Fibroblast of mammary gland (primary cell): ENCODE results near the gene ADGRF3.

Source experiments
- DNase-seq: peaks from one replicate; pipeline ENCODE4 v3.0.0-alpha.2; 2010; ENCODE audit warnings: low read depth
- H3K4me3 ChIP-seq: 2 replicates; pipeline ENCODE4 v1.5.1; 2011; ENCODE audit warnings: low read depth, mild to moderate bottlenecking, low read length, moderate library complexity; ENCODE audit not compliant: control insufficient read depth
- CTCF ChIP-seq: conservative IDR thresholded peaks from 2 replicates; pipeline ENCODE4 v1.5.1; 2011; ENCODE audit warnings: low read depth, low read length, inconsistent platforms; ENCODE audit not compliant: control insufficient read depth, insufficient read depth

ADGRF3 gene

GRCh38 chr2:26346454-26347053, at the start of gene ADGRF3:
TSS of gene ADGRF3 (minus strand) at chr2:26346789. CDS start at chr2:26346234, 555 bp downstream.
- peak; percentile 29 for DNase-seq
- TF ChIP-seq CTCF, result no peak
- peak within 1 kb of the TSS; percentile 84 for H3K4me3 ChIP-seq

GRCh38 chr2:26395394-26395793, 48.8 kb upstream of the ADGRF3 start:
- TF ChIP-seq CTCF, result no peak
- DNase-seq, result no peak
- no peak overlapping the region for H3K4me3 ChIP-seq

- no peak for DNase-seq
- no peak overlapping the region for H3K4me3 ChIP-seq
- TF ChIP-seq CTCF, result no peak
Measured at GRCh38 chr2:26394694-26395093, 48.1 kb upstream of the ADGRF3 start.

GRCh38 chr2:26387189-26387588, 40.6 kb upstream of the ADGRF3 start:
- TF ChIP-seq CTCF, result no peak
- H3K4me3 ChIP-seq, result no peak overlapping the region
- DNase-seq, result no peak

- H3K4me3 ChIP-seq, result no peak overlapping the region
- TF ChIP-seq CTCF, result no peak
- no peak for DNase-seq
Measured at GRCh38 chr2:26384597-26384996, 38.0 kb upstream of the ADGRF3 start.

- H3K4me3 ChIP-seq, result no peak overlapping the region
- no peak for DNase-seq
- TF ChIP-seq CTCF, result no peak
Measured at GRCh38 chr2:26384183-26384582, 37.6 kb upstream of the ADGRF3 start.

- no peak for DNase-seq
- H3K4me3 ChIP-seq, result no peak overlapping the region
- TF ChIP-seq CTCF, result no peak
Measured at GRCh38 chr2:26382564-26382963, 36.0 kb upstream of the ADGRF3 start.
